GM19043 (cell line): ENCODE results near the gene MAPK14.
"Not testable (repeated sequence)": the region's sequence is repeated elsewhere in the genome, so short reads cannot be mapped to it uniquely, and the experiment has no call there.

Experiments used
- ATAC-seq: cut with Tn5 transposase; IDR thresholded peaks from one replicate; pipeline ENCODE4 v1.9.1; 2021; ENCODE audit warnings: low read depth; ENCODE audit not compliant: unreplicated experiment

MAPK14 gene

DNA sequence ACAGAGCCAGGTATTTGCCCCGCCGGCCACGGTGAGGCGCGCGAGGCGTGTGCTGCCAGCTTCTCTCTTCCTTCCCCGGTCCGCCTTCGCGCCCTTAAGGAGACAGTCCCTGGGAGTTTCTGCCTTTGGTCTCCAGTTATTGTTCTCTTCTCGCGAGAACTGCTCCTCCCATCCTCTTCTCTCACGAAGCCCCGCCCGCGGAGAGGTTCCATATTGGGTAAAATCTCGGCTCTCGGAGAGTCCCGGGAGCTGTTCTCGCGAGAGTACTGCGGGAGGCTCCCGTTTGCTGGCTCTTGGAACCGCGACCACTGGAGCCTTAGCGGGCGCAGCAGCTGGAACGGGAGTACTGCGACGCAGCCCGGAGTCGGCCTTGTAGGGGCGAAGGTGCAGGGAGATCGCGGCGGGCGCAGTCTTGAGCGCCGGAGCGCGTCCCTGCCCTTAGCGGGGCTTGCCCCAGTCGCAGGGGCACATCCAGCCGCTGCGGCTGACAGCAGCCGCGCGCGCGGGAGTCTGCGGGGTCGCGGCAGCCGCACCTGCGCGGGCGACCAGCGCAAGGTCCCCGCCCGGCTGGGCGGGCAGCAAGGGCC lies at the start of gene MAPK14:
Gene MAPK14, plus strand, starts transcription at position 308 of the 587 bp plus-strand sequence. CDS start 350 bp downstream, outside the sequence.
- peak; percentile 90 for ATAC-seq

- not testable (repeated sequence) for ATAC-seq
Measured at GRCh38 chr6:35980126-35980525, 47.5 kb upstream of the MAPK14 start.

DNA sequence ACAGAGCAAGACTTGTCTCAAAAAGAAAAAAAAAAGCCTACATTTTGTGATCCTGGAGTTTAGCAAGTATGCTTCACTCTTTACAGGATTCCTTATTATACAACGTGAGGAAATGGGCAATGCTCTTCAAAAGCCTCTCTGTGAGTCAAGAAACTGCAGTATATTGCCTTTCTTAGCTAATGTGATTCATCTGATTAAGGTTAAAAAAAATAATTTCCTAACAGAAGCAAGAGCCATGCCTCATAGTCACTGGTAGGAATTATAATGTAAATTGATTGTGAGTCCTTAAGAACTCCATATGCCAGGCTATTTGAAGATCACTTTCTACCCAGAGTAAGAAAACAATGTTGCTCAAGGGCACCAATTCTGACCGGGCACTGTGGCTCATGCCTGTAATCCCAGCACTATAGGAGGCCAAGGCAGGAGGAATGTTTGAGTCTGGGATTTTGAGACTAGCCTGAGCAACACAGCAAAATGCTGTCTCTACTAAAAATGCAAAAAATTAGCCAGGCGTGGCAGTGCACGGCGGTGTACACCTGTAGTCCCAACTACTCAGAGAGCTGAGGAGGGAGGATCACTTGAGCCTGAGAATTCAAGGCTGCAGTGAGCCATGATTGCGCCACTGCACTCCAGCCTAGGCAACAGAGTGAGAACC lies 46.5 kb upstream of the MAPK14 start:
- ATAC-seq, result no peak

GRCh38 chr6:35984701-35985100 lies 42.9 kb upstream of the MAPK14 start:
- ATAC-seq, result no peak

DNA sequence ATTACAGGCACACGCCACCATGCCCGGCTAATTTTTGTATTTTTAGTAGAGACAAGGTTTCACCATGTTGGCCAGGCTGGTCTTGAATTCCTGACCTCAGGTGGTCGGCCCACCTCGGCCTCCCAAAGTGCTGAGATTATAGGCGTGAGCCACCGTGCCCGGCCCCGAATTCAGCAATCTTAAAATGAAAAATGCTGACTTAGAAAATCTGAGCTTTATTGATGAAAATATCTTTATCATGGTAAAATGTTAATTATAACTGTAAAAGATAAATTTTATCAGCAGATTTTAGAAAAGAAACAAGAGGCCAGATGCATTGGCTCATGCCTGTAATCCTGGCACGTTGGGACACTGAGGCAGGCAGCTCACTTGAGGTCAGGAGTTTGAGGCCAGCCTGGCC lies 39.6 kb upstream of the MAPK14 start:
- ATAC-seq, result not testable (repeated sequence)

GRCh38 chr6:35993150-35993549 lies 34.5 kb upstream of the MAPK14 start:
- ATAC-seq, result no peak

- no peak for ATAC-seq
Measured at GRCh38 chr6:36000451-36000850, 27.2 kb upstream of the MAPK14 start.

DNA sequence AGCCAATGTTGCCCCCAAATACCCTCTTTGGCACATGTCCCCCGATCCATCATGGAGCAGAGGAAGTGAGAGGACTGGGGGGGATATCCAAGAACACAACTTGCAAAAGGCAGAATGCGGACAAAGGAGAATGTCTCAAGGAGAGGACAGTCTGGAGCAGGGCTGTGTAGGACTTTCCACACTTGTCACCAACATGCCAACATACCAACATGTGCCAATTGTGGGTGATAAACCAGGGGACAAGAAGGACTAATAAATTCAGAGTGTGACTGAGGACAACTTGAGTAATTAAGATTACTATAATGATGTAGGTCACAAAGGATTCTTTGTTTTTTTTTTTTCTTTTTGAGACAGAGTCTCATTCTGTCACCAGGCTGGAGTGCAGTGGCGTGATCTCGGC lies 11.9 kb upstream of the MAPK14 start:
- ATAC-seq, result no peak

- ATAC-seq, result no peak
Measured at GRCh38 chr6:36018339-36018738, 9.3 kb upstream of the MAPK14 start.

GRCh38 chr6:36019167-36019566 lies 8.4 kb upstream of the MAPK14 start:
- no peak for ATAC-seq

DNA sequence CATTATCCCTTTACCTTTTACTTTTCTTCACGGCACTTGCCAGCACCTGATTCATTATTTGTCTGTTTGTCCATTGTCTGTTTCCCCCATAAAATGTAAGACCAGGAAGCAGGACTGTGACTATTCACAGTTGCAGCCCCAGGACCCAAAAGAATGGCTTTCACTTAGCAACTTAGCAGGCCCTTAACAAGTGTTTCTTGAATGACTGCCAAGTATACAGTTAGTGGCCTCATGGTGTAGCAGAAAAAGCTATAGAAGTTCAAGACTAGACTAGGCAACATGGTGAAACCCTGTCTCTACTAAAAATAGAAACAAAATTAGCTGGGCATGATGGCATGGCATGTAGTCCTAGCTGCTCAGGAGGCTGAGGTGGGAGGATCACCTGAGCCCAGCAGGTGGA lies 7.5 kb upstream of the MAPK14 start:
- ATAC-seq, result no peak

DNA sequence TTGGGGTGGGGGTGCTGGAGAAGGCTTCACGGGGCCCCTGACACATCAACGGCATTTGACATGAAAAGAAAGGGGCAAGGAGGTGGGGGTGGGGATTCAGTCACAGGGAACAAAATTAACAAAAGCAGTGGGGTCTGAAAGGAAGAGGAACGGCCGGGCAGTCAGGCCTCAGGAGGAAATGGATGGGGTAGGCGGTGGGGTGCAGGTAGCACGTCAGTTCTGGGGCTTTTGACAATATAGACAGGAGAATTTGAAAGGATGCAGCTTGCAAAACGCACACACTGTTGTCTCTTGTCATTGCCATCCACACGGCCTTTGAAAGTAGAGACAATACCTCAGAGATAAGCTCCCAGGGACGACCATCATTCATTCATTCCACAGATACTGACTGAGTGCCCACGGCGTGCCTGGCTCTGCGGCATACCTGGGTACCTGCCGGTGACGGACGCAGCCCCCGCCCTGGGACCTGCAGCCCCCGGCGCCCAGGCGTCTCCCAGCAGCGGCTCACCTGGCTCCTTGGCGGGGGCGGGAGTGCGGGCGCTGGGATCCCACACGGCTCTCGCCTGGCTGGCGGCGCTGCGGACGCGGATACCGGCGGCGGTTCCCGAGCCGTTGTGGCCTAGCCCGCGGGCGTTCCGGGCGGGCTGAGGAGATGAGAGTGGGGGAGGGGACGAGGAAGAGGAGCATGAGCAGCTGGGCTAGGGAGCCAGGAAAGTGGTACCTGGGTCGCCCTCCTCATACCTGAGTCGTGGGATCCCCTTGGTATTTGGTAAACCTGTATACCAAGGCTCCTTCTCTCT lies 3.4 kb upstream of the MAPK14 start, which contains the start of gene SLC26A8:
Gene SLC26A8, minus strand, starts transcription at position 646 of the 800 bp plus-strand sequence. CDS start 4,934 bp downstream, outside the sequence.
- ATAC-seq, result no peak

GRCh38 chr6:36025260-36025931 lies 2.2 kb upstream of the MAPK14 start:
- no peak for ATAC-seq

- no peak for ATAC-seq
Measured at GRCh38 chr6:36025932-36026327, 1.7 kb upstream of the MAPK14 start.

DNA sequence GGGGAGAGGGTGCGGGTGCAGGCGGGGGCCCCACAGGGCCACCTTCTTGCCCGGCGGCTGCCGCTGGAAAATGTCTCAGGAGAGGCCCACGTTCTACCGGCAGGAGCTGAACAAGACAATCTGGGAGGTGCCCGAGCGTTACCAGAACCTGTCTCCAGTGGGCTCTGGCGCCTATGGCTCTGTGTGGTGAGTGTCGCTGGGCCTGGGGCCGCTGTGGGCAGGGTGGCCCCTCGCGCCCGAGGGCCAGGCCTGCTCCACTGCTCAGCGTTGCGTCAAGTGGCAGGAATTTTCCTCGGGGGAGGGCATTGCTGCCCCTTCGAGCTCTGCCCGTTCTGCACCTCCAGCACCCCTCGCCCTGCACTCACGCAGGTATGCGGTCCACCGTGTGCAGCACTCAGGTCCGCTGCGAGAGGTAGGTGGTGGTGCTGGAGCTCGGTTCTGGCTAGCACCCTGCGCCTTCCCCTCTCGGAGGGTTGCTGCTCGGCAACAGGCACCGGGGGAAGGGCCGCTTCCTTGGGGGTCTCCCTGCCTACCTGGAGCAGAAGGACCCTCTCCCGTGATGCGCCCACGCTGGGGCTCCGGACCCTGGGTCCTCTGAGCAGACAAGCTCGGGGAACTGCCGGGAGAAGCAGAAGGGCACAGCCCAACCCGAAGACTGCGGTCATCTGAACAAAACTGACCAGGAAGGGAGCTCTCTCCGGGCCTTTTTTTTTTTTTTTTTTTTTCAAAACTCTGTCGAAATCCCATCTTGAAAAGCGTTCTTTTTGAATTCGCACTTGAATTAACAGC lies 674 bp downstream of the MAPK14 start:
- ATAC-seq, result peak; percentile 2

DNA sequence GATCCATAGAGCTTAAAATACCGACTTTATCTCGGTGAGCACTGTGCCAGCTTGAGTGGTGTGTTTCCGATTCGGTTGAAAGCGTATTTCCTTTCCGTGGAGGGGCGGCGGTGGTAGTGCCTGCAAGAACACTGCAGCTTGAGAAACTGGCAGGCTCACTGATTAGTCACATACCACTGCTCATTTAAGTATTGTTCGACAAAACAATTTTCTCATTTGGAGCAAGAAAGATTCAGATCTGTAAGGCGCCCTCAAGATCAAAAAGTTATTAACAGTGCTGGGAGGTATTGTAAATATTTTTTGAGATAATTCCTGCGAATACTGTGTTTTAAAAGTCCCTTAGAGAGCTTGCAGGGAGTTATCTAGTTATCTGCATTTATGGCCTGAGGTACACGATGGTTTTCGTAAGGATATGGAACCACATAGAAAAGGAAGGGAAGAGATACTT lies 1.3 kb downstream of the MAPK14 start:
- ATAC-seq, result no peak

- ATAC-seq, result no peak
Measured at GRCh38 chr6:36029464-36029863, 1.9 kb downstream of the MAPK14 start.

- ATAC-seq, result no peak
Measured at GRCh38 chr6:36032261-36032660, 4.7 kb downstream of the MAPK14 start.

GRCh38 chr6:36033144-36033543 lies 5.5 kb downstream of the MAPK14 start:
- ATAC-seq, result not testable (repeated sequence)

DNA sequence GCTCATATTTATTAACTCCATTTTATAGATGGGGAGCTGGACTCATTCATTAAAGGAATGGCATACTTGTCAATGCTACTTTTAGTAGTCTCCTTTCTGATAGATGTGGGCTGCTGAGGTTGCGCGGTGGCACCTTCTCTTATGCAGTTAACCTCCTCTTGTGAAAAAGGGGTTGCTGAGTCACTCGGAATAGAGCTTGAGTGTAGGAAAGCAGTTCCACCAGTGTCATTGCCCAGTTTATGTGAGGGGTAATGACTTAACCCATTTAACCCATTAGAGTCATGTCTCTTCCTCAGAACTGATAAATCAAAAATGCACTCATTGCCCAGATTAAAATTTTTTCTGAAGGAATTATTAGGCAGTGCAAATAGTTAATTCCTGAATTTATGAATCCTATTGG lies 6.3 kb downstream of the MAPK14 start:
- ATAC-seq, result no peak
